H54 (cell line): Measurements from ENCODE around the gene TAS2R50.
"Not testable (repeated sequence)": the region's sequence is repeated elsewhere in the genome, so short reads cannot be mapped to it uniquely, and the experiment has no call there.

ENCODE experiments used
- DNase-seq: peaks from one replicate; pipeline ENCODE4 v3.0.0; 2011; ENCODE audit warnings: low spot score, mixed read lengths; ENCODE audit not compliant: insufficient read length
- FAIRE-seq: peaks from 3 replicates; lab custom pipeline; 2011; peaks lifted over from hg19 to GRCh38; lab: Jason Lieb, UNC
- POLR2A ChIP-seq: IDR thresholded peaks from 2 replicates; pipeline ENCODE4 v1.6.1; 2011; ENCODE audit warnings: low read depth, mild to moderate bottlenecking, low read length

The TAS2R50 gene

GRCh38 chr12:10986812-10987211 lies at the start of gene TAS2R50:
Gene TAS2R50 (minus strand): TSS chr12:10986912. CDS start chr12:10986860, 52 bp downstream.
- DNase-seq (no peak), FAIRE-seq (no peak)
- no peak for TF ChIP-seq POLR2A

GRCh38 chr12:11033959-11034358 lies 47.2 kb upstream of the TAS2R50 start:
- FAIRE-seq, DNase-seq: not testable (repeated sequence)

- no peak for TF ChIP-seq POLR2A
- no peak for DNase-seq
- FAIRE-seq = no peak
Observed at GRCh38 chr12:11031307-11031706, 44.6 kb upstream of the TAS2R50 start, which contains the start of gene TAS2R31. Gene TAS2R31 (minus strand): TSS chr12:11031407. CDS start chr12:11031335, 72 bp downstream.

GRCh38 chr12:11026118-11026517 lies 39.4 kb upstream of the TAS2R50 start:
- no peak for DNase-seq
- FAIRE-seq = no peak
- TF ChIP-seq POLR2A = no peak

GRCh38 chr12:11023387-11023786 lies 36.7 kb upstream of the TAS2R50 start:
- no peak for TF ChIP-seq POLR2A
- FAIRE-seq (no peak), DNase-seq (no peak)

GRCh38 chr12:11022520-11022919 lies 35.8 kb upstream of the TAS2R50 start, which contains the start of gene TAS2R19:
Gene TAS2R19 (minus strand): TSS chr12:11022620. CDS start chr12:11022571, 49 bp downstream.
- FAIRE-seq (peak; percentile 62), DNase-seq (no peak)
- TF ChIP-seq POLR2A = no peak

- FAIRE-seq (no peak), DNase-seq (no peak)
- no peak for TF ChIP-seq POLR2A
Observed at GRCh38 chr12:11016937-11017336, 30.2 kb upstream of the TAS2R50 start.

GRCh38 chr12:11015775-11016430 lies 29.2 kb upstream of the TAS2R50 start:
- DNase-seq (no peak), FAIRE-seq (no peak)
- TF ChIP-seq POLR2A = no peak

- TF ChIP-seq POLR2A = no peak
- peak; percentile 68 for FAIRE-seq
- DNase-seq = no peak
Observed at GRCh38 chr12:11014234-11014633, 27.5 kb upstream of the TAS2R50 start.

GRCh38 chr12:11007608-11008007 lies 20.9 kb upstream of the TAS2R50 start:
- FAIRE-seq = no peak
- TF ChIP-seq POLR2A = no peak
- DNase-seq = no peak

GRCh38 chr12:10998204-10998603 lies 11.5 kb upstream of the TAS2R50 start, which contains the start of gene TAS2R20:
Gene TAS2R20 (minus strand): TSS chr12:10998304. CDS start chr12:10997875, 429 bp downstream.
- FAIRE-seq (no peak), DNase-seq (no peak)
- no peak for TF ChIP-seq POLR2A

GRCh38 chr12:10994307-10994706 lies 7.6 kb upstream of the TAS2R50 start:
- TF ChIP-seq POLR2A = no peak
- no peak for DNase-seq
- no peak for FAIRE-seq

GRCh38 chr12:10989107-10989506 lies 2.4 kb upstream of the TAS2R50 start:
- TF ChIP-seq POLR2A = no peak
- FAIRE-seq = no peak

GRCh38 chr12:10982244-10982643 lies 4.5 kb downstream of the TAS2R50 start:
- TF ChIP-seq POLR2A = no peak
- DNase-seq = no peak
- FAIRE-seq = no peak

More at GRCh38 chr12:10989107-10989506, 2.4 kb upstream of the TAS2R50 start:
- DNase-seq = no peak

- no peak for TF ChIP-seq POLR2A
- DNase-seq (no peak), FAIRE-seq (no peak)
Observed at GRCh38 chr12:10974965-10975364, 11.7 kb downstream of the TAS2R50 start.
